ENCODE data around the gene MACROD2.
"Not testable (repeated sequence)": the region's sequence is repeated elsewhere in the genome, so short reads cannot be mapped to it uniquely, and the experiment has no call there.

The MACROD2 gene

GRCh38 chr20:15498926-15499325 is 1503.6 kb downstream of the MACROD2 start:
- no peak for DNase-seq (ENCODE audit: low read depth, low spot score)

DNA sequence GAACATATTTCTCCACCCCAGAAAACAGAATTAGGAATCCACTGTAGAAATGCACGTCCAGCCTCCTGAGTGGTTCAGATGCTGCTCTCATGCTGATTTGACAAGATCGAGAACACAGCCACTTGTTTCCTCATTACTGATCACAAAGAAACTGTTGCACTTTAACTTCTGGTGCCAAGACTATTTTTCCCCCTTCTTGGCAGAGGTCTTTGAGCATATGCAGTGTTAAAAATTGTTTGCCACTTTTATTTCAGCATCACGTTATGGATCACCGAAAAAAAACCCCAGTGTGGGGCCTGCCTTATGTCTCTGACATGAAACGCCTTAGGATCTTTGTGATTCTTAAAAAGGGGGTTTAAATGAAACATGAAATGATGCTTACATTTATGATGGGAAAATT is 1511.0 kb downstream of the MACROD2 start:
- no peak for DNase-seq (ENCODE audit: low read depth, low spot score)

GRCh38 chr20:15507151-15507550 is 1511.8 kb downstream of the MACROD2 start:
- no peak for DNase-seq (ENCODE audit: low read depth, low spot score)

DNA sequence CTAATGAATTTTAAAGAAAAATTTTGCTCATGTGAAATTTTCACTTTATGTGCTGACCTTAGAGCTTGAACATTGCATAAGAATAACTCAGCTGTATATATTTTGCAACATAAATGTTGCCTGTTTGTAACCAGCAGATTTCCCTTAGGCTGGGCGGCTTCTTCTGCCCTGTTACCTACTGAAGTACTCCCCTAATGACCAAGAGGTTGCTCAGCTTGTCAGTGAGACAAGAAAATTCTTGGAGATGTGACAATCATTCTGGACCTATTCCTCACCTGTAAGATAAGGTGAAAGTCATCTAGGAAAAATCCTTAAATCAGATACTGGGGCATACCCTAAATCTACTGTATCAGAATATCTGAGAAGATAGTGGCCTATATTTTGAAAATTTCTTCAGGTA is 1516.2 kb downstream of the MACROD2 start:
- DNase-seq (ENCODE audit: low read depth, low spot score): no peak

- no peak for DNase-seq (ENCODE audit: low read depth, low spot score)
Observed at GRCh38 chr20:15512916-15513315, 1517.6 kb downstream of the MACROD2 start.

- no peak for DNase-seq (ENCODE audit: low read depth, low spot score)
Observed at GRCh38 chr20:15515691-15516090, 1520.4 kb downstream of the MACROD2 start.

- DNase-seq (ENCODE audit: low read depth, low spot score): no peak
Observed at GRCh38 chr20:15520930-15521524, 1525.7 kb downstream of the MACROD2 start.

DNA sequence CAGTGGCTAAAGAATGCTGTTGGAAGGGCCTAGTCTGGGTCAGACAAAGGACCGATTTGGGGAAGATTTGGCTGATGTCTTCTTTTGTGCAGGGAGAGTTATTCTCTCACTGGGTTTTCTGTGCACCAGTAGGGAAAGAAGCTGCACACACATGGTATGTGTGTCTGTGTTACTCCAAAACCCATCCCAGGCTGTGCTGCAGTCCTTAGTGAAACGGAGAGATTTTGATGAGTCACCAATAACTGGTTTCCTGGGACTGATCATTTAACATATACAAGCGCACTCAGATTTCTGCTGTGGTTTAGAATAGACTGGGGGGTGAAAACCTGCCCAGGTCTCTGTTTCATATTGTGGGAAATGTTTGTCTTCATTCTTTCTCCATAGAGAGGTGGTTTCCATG is 1528.1 kb downstream of the MACROD2 start:
- DNase-seq (ENCODE audit: low read depth, low spot score): no peak

DNA sequence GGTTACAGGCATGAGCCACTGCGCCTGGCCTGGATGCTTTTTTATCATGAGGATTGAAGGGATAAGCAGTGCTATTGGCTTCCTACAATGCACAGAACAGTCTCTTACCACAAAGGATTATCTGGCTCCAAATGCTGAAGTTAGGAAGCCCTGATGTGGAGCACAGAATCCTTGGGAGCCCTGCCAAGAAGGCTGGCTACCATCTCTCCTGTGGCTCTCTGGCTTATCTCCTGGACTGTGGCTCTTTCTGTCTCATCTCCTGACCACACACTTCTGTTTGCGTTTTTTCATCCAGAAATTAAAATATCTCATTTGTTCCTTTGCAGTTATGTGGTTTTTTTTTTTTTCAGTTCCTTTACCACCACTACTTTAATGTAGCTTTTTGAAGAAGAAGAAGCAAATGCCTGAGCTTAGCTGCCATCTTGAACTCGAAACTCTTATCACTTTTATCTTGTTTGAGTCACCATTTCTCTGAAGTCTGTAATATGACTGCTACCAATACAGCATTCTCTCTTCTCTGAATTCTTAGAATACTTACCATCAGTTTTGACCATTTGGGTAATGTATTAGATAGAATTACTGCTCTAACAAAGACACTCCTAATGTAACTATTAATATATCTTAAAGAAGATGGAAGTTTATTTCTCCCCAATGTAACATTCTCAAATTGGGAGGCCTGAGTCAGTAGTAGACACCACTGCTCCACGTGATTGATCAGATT is 1533.2 kb downstream of the MACROD2 start:
- DNase-seq (ENCODE audit: low read depth, low spot score): no peak

- no peak for DNase-seq (ENCODE audit: low read depth, low spot score)
Observed at GRCh38 chr20:15535863-15536262, 1540.5 kb downstream of the MACROD2 start.

- DNase-seq (ENCODE audit: low read depth, low spot score): not testable (repeated sequence)
Observed at GRCh38 chr20:15537200-15537599, 1541.9 kb downstream of the MACROD2 start.

- DNase-seq (ENCODE audit: low read depth, low spot score): no peak
Observed at GRCh38 chr20:15542655-15543054, 1547.3 kb downstream of the MACROD2 start.

DNA sequence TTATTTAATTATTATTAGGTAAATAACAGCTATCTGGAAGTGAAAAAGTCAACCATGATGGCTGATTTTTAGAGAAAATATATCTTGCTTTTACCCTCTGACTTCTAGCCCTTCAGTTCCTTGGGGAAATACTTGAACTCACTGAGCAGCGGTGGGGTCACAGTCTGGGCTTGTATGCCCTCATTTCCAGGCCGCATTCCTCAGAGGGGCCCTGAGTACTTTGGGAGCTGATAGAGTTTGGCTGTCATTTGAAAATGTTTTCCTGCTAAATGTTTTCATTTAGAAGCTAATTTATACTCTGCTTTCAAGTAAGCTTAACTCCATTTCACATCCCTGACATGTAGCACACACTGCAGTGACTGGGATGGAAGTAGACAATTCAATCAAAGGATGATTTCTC is 1549.4 kb downstream of the MACROD2 start:
- no peak for DNase-seq (ENCODE audit: low read depth, low spot score)

DNA sequence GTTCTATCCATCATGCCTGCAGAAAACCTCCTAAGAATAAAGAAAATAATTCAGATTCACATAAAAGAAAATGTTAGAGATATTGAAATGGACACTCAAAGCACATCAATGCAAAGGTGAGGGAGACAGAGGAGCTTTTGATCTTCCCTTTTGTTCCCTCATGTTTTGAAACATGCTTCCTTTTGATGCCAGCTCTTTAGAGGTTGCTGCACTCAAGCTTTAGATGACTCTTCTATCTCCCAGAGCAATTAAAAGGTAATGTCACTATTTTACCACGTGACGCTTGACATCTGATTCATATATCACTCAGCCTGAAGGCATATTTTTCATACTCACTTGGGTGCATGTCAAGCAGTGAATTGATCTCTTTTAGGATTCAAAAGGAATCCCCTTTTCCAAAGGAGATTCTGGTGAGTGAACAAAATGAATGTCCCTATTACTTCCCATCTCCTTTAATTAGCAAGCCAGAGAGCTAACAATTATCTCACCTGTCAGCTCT is 1551.3 kb downstream of the MACROD2 start:
- no peak for DNase-seq (ENCODE audit: low read depth, low spot score)

GRCh38 chr20:15547119-15547518 is 1551.8 kb downstream of the MACROD2 start:
- no peak for DNase-seq (ENCODE audit: low read depth, low spot score)

GRCh38 chr20:15550116-15550870 is 1555.0 kb downstream of the MACROD2 start:
- no peak for DNase-seq (ENCODE audit: low read depth, low spot score)

GRCh38 chr20:15555913-15556312 is 1560.6 kb downstream of the MACROD2 start:
- DNase-seq (ENCODE audit: low read depth, low spot score): no peak

GRCh38 chr20:15556869-15557268 is 1561.6 kb downstream of the MACROD2 start:
- no peak for DNase-seq (ENCODE audit: low read depth, low spot score)

GRCh38 chr20:15561070-15561569 is 1565.8 kb downstream of the MACROD2 start:
- DNase-seq (ENCODE audit: low read depth, low spot score): no peak

- DNase-seq (ENCODE audit: low read depth, low spot score): no peak
Observed at GRCh38 chr20:15561707-15562404, 1566.5 kb downstream of the MACROD2 start.

DNA sequence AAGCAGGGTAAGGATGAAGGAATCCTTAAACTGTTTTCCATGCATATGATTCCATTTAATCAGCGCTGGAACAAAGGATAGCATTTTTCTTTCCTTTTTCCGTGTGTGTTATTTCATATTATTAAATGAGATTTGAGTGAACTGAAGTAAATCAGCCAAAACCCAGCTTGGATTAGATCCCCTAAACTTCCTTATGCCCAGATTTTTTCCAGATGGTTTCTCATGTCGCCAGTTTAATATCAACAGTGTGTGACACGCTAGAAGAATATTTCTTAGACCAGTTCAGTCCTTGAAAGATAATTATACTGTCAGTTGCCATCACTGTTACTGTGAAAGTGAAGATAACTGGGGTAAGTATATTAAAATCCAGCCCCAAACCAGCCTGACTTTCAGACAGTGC is 1568.5 kb downstream of the MACROD2 start:
- DNase-seq (ENCODE audit: low read depth, low spot score): no peak

DNA sequence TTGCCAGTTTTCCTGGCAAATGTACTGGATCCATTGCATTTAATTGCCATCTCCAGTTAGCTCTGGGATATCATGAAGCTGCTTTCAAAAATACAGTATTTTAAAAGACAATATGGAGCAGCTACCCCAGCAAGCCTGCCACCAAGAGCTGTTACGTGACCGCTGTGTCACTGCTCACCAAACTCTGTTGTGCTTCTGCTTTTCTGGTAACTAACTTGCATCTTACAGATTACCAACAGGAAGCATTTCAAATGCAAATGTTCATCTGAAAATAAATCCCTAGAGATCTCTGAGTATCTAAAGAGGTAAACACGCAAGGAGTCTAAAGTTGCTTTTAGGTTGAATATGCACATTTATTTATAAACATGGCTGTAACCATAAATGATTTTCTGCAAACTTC is 1569.7 kb downstream of the MACROD2 start:
- no peak for DNase-seq (ENCODE audit: low read depth, low spot score)
